ENCODE results near the gene ERBB2.
"Not testable (repeated sequence)": the region's sequence is repeated elsewhere in the genome, so short reads cannot be mapped to it uniquely, and the experiment has no call there.

ERBB2 gene

GRCh38 chr17:39700148-39700987 lies 504 bp downstream of the ERBB2 start:
- H3K4me3 ChIP-seq (ENCODE audit: low read length): no peak overlapping the region; the same call in 1 of the 2 replicates
- TF ChIP-seq ZNF274 (IDR thresholded peaks at IDR 0.05; ENCODE audit: low read depth, low read length): no peak

DNA sequence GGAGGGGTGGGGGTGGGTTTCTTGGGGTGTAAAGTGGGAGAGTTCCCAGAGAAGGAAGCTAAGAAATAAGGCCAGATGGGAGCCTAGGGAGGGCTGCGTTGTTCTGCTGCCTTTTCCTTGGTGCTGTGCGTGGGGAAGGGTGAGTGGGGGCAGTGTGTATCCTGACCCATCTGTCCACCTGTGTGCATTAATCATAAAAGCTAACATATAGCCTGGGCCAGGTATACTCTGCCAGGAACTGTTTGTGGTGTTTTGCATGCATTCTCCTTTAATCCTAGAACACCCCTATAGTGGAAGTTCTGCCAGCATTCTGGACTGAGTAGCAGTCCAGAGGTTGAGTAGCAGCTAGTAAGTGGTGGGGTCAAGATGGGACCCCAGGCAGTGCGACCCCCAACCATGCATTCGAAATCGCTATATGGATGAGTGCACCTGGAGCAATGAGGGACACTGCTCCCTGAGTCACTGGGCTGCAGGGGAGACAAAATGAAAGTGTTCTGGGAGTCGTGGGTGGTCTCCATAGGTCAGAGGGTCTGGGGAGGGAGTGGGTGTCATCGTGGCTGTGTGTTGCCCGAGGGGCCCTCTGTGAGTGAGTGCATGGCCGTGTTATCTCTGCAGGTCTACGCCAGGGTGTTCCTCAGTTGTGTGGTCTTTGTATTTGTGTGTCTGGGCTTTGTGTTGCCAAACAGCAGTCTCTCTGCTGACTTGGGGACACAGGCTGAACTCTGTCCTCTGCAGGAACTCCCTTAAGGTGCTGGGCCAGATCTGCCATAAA lies 1.3 kb downstream of the ERBB2 start:
- TF ChIP-seq ZNF274 (IDR thresholded peaks at IDR 0.05; ENCODE audit: low read depth, low read length): no peak

DNA sequence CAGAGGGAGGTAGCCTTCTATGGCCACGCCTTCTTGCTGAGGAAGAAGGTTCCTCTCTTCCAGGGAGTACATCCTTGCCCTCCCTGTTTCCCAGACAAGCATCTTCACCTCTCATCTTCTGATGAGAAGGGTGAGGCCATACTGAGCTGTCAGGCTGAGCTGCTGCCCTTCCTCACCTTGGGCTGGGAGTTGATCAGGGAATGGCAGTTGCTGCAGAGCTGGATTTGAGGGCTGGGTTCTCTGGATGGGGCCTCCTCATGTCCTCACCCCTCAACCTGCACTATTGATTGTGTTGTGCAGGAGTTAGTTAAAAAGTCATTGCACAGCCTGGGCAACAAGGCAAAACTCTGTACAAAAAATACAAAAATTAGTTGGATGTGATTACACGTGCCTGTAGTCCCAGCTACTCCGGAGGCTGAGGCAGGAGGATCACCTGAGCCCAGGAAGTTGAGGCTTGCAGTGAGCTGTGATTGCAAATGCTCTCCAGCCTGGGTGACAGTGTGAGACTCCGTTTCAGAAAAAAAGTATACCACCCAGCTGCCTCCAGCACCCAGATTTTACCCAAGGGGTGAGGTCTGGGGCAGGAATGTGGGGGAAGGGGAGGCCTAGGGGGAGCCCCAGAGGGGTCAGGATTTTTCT lies 2.0 kb downstream of the ERBB2 start:
- no peak for TF ChIP-seq ZNF274 (IDR thresholded peaks at IDR 0.05; ENCODE audit: low read depth, low read length)
- no peak overlapping the region for H3K4me3 ChIP-seq (ENCODE audit: low read length)

More for the DNA sequence above, 1.3 kb downstream of the ERBB2 start:
- H3K4me3 ChIP-seq (ENCODE audit: low read length): no peak overlapping the region

GRCh38 chr17:39702901-39703893 lies 3.3 kb downstream of the ERBB2 start:
- no peak overlapping the region for H3K4me3 ChIP-seq (ENCODE audit: low read length)

DNA sequence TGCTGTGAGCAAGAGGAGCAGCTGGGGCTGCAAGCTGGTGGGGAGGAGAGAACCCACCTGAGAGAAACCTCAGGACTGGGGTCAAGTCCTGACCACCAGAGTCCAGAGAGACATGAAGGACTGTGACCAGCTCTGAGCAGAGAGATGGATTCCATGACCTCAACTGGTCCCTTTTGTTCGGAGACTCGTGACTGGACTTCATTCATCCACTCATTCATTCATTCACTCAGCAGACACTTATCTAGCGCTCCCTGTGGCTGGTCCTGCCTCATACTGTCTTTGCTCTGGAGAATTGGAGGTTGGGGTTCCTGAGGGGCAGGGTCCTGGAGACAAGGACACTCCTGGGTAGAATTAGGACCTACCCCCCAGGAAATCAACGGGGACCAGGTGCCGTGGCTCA lies 4.0 kb downstream of the ERBB2 start:
- TF ChIP-seq ZNF274 (IDR thresholded peaks at IDR 0.05; ENCODE audit: low read depth, low read length): no peak

More at GRCh38 chr17:39702901-39703893, 3.3 kb downstream of the ERBB2 start:
- no peak for TF ChIP-seq ZNF274 (IDR thresholded peaks at IDR 0.05; ENCODE audit: low read depth, low read length)

DNA sequence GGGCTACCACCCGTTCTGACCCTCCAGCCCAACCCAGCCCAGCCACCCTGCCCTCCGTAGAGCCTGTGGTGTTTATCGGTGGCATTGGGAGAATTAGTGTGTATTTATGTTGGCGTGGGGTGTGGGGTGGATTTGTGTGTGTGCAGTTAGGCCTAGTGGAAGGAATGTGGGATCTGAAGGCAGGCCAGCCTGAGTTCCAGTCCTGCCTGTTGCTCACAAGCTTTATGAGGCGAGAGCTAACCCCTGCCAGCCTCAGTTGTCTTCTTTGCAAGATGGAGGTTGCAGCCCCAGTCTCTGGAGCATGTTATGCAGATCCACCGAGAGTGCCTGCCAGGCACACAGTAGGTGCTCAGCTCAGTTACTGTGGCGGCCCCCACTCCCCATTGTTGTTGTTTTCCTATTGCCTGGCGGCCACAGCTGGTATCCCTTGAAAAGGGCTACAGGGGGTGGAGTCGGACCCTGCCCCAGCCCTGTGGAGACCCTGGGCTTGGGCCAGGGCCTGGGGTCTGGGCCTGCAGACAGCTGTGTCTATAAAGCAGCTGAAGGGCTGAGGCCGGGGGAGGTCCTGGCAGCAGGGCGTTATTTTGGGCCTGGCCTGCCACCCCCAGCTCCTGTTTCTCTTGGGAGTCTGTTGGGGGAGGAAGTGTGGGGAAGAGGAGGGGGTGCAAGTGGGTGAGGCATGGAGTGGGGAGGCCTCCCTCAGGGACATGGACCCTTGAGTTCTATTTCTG lies 5.1 kb downstream of the ERBB2 start:
- no peak for TF ChIP-seq ZNF274 (IDR thresholded peaks at IDR 0.05; ENCODE audit: low read depth, low read length)
- no peak overlapping the region for H3K4me3 ChIP-seq (ENCODE audit: low read length)

More for the DNA sequence above, 4.0 kb downstream of the ERBB2 start:
- no peak overlapping the region for H3K4me3 ChIP-seq (ENCODE audit: low read length)

- no peak for TF ChIP-seq ZNF274 (IDR thresholded peaks at IDR 0.05; ENCODE audit: low read depth, low read length)
- no peak overlapping the region for H3K4me3 ChIP-seq (ENCODE audit: low read length)
Observed at GRCh38 chr17:39705786-39706348, 6.0 kb downstream of the ERBB2 start.

- no peak overlapping the region for H3K4me3 ChIP-seq (ENCODE audit: low read length)
Observed at GRCh38 chr17:39706383-39706782, 6.5 kb downstream of the ERBB2 start.

DNA sequence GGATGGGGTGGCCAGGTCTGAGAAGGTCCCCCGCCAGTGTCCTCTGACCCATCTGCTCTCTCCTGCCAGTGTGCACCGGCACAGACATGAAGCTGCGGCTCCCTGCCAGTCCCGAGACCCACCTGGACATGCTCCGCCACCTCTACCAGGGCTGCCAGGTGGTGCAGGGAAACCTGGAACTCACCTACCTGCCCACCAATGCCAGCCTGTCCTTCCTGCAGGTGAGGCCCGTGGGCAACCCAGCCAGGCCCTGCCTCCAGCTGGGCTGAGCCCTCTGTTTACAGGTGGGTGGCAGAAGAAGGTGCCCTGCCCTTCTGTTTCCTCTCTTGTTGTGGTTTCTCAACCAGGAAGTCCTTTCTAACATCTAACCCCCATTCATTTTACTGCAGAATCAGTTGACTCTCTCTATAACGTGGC lies 7.1 kb downstream of the ERBB2 start:
- TF ChIP-seq ZNF274 (IDR thresholded peaks at IDR 0.05; ENCODE audit: low read depth, low read length): no peak
- H3K4me3 ChIP-seq (ENCODE audit: low read length): no peak overlapping the region

More at GRCh38 chr17:39706383-39706782, 6.5 kb downstream of the ERBB2 start:
- no peak for TF ChIP-seq ZNF274 (IDR thresholded peaks at IDR 0.05; ENCODE audit: low read depth, low read length)

DNA sequence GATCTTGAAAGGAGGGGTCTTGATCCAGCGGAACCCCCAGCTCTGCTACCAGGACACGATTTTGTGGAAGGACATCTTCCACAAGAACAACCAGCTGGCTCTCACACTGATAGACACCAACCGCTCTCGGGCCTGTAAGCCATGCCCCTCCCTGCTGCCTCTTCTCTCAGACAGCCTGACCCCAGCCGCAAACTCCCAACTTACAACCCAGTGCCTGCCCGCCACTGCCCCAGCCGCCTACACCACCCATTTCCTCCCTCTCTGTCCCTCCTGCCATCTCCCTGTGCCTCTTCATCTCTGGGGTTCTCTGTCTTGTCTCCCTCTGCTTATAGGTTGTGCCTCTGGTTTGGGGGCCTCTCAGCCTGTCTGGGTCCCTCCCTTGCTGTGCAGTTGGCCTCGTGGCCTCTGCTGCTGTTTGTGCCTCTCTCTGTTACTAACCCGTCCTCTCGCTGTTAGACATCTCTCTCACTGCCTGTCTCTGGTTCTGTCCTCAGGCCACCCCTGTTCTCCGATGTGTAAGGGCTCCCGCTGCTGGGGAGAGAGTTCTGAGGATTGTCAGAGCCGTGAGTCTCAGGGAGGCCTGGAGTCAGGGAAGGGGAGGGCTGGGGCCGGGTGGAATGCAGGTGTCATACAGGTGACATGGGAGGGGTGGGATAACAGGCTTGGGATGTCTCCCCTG lies 9.6 kb downstream of the ERBB2 start:
- H3K4me3 ChIP-seq (ENCODE audit: low read length): no peak overlapping the region
- TF ChIP-seq ZNF274 (IDR thresholded peaks at IDR 0.05; ENCODE audit: low read depth, low read length): no peak

GRCh38 chr17:39709998-39710964 lies 10.4 kb downstream of the ERBB2 start:
- no peak overlapping the region for H3K4me3 ChIP-seq (ENCODE audit: low read length)
- TF ChIP-seq ZNF274 (IDR thresholded peaks at IDR 0.05; ENCODE audit: low read depth, low read length): no peak

GRCh38 chr17:39711071-39711470 lies 11.2 kb downstream of the ERBB2 start:
- H3K4me3 ChIP-seq (ENCODE audit: low read length): not testable (repeated sequence)

Data from GM08714 (cell line).